ENCODE measurements around the gene EHMT1. TPM values are rescaled to one million over a fixed set of nuclear protein-coding genes. Genes with fewer than 3 reads are reported as not detected.

EHMT1 gene
- total and polyA plus RNA-seq, 2 of the 13 experiments (the other 11 are each of a cell fraction or from before 2014, with no cell fraction given): 23.0 to 27.1 TPM

GRCh38 chr9:137670391-137671195 lies 51.8 kb downstream of the EHMT1 start (continued):
- TF ChIP-seq, protein P1, sequence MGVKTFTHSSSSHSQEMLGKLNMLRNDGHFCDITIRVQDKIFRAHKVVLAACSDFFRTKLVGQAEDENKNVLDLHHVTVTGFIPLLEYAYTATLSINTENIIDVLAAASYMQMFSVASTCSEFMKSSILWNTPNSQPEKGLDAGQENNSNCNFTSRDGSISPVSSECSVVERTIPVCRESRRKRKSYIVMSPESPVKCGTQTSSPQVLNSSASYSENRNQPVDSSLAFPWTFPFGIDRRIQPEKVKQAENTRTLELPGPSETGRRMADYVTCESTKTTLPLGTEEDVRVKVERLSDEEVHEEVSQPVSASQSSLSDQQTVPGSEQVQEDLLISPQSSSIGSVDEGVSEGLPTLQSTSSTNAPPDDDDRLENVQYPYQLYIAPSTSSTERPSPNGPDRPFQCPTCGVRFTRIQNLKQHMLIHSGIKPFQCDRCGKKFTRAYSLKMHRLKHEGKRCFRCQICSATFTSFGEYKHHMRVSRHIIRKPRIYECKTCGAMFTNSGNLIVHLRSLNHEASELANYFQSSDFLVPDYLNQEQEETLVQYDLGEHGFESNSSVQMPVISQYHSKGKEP (CRISPR knock-in tag; IDR thresholded peaks at IDR 0.05): no peak
- TF ChIP-seq TSC22D2 (CRISPR knock-in tag; IDR thresholded peaks at IDR 0.05; ENCODE audit: borderline replicate concordance) (no peak), ZBTB42 (CRISPR knock-in tag; IDR thresholded peaks at IDR 0.05) (no peak; the same call in 1 of the 2 replicates), TFE3 (CRISPR knock-in tag; IDR thresholded peaks at IDR 0.05) (peak; percentile 84), DRAP1 (CRISPR knock-in tag; IDR thresholded peaks at IDR 0.05) (peak; percentile 37; the same call in 1 of the 2 replicates), GFI1 (CRISPR knock-in tag; IDR thresholded peaks at IDR 0.05; ENCODE audit: borderline replicate concordance) (no peak), MIER2 (CRISPR knock-in tag; IDR thresholded peaks at IDR 0.05) (peak; percentile 37; the same call in 1 of the 2 replicates), ZNF24 (IDR thresholded peaks at IDR 0.05) (no peak), ZNF678 (CRISPR knock-in tag; IDR thresholded peaks at IDR 0.05) (0 out of 2 replicates have a peak, but pooled peaks have one; percentile 58), NCOR1 (IDR thresholded peaks at IDR 0.05; ENCODE audit: borderline replicate concordance, low read length) (peak; percentile 12), MED13 (CRISPR knock-in tag; IDR thresholded peaks at IDR 0.05) (no peak), CCAR2 (optimal IDR thresholded peaks at IDR 0.05; ENCODE audit: low read depth, low read length) (no peak), RFX5 (IDR thresholded peaks at IDR 0.05; ENCODE audit: low read depth, low read length) (no peak), FOXK2 (IDR thresholded peaks at IDR 0.05) (peak; percentile 45; the same call in 1 of the 2 replicates), ZNF430 (CRISPR knock-in tag; IDR thresholded peaks at IDR 0.05) (0 out of 2 replicates have a peak, but pooled peaks have one; percentile 5), SPEN (CRISPR knock-in tag; IDR thresholded peaks at IDR 0.05; ENCODE audit: low read depth) (peak; percentile 75), ZNF547 (CRISPR knock-in tag; IDR thresholded peaks at IDR 0.05) (no peak), HMG20B (CRISPR knock-in tag; conservative IDR thresholded peaks at IDR 0.05) (no peak), ZNF550 (CRISPR knock-in tag; IDR thresholded peaks at IDR 0.05; ENCODE audit: borderline replicate concordance) (0 out of 2 replicates have a peak, but pooled peaks have one; percentile 69), ZNF589 (CRISPR knock-in tag; conservative IDR thresholded peaks at IDR 0.05) (peak; percentile 48; the same call in 1 of the 2 replicates)
- TF ChIP-seq, protein P2, sequence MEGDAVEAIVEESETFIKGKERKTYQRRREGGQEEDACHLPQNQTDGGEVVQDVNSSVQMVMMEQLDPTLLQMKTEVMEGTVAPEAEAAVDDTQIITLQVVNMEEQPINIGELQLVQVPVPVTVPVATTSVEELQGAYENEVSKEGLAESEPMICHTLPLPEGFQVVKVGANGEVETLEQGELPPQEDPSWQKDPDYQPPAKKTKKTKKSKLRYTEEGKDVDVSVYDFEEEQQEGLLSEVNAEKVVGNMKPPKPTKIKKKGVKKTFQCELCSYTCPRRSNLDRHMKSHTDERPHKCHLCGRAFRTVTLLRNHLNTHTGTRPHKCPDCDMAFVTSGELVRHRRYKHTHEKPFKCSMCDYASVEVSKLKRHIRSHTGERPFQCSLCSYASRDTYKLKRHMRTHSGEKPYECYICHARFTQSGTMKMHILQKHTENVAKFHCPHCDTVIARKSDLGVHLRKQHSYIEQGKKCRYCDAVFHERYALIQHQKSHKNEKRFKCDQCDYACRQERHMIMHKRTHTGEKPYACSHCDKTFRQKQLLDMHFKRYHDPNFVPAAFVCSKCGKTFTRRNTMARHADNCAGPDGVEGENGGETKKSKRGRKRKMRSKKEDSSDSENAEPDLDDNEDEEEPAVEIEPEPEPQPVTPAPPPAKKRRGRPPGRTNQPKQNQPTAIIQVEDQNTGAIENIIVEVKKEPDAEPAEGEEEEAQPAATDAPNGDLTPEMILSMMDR (CRISPR knock-in tag; IDR thresholded peaks at IDR 0.05): no peak
- TF ChIP-seq, protein P3, sequence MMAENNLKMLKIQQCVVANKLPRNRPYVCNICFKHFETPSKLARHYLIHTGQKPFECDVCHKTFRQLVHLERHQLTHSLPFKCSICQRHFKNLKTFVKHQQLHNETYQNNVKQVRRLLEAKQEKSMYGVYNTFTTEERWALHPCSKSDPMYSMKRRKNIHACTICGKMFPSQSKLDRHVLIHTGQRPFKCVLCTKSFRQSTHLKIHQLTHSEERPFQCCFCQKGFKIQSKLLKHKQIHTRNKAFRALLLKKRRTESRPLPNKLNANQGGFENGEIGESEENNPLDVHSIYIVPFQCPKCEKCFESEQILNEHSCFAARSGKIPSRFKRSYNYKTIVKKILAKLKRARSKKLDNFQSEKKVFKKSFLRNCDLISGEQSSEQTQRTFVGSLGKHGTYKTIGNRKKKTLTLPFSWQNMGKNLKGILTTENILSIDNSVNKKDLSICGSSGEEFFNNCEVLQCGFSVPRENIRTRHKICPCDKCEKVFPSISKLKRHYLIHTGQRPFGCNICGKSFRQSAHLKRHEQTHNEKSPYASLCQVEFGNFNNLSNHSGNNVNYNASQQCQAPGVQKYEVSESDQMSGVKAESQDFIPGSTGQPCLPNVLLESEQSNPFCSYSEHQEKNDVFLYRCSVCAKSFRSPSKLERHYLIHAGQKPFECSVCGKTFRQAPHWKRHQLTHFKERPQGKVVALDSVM (CRISPR knock-in tag; IDR thresholded peaks at IDR 0.05): peak; percentile 48

All from HepG2 (cell line).